Measurements from ENCODE around the gene TBC1D22A. TPM values are rescaled to one million over a fixed set of nuclear protein-coding genes. Genes with fewer than 3 reads are reported as not detected.

TBC1D22A gene
- total RNA-seq, 1 experiment from 2014 or later, result 20.9 TPM

GRCh38 chr22:47199261-47199978 lies 437.0 kb downstream of the TBC1D22A start:
- ChIA-PET POLR2A (no interaction called here), RAD21 (ENCODE audit: low non-redundant PET in 1 of 2, low total read pairs in 2 of 2, uncharacterized antibody in 2 of 2, unreplicated experiment in 2 of 2) (no interaction called here), CTCF (no interaction called here)
- Histone ChIP-seq H3K4me2 (ENCODE audit: low read length) (no peak overlapping the region), H3K4me3 (replicated peaks in 1 of 2; ENCODE audit: low read depth in 1 of 2, low read length in 2 of 2) (no peak overlapping the region), H3K4me1 (ENCODE audit: control insufficient read depth in 1 of 2, insufficient read depth in 2 of 2, low read length in 2 of 2) (peaks cover 0 to 5% of the 10 kb centered on the region in 2 experiments; a peak in 2 of 4 replicates), H3K9me2 (ENCODE audit: insufficient read depth) (no peaks in the 10 kb centered on the region), H3K79me2 (ENCODE audit: insufficient read depth, low read length) (no peaks in the 10 kb centered on the region), H3K27me3 (ENCODE audit: insufficient read depth, low read length) (no peaks in the 10 kb centered on the region), H4K20me1 (ENCODE audit: insufficient read depth) (no peaks in the 10 kb centered on the region), H3K36me3 (ENCODE audit: control insufficient read depth in 1 of 2, insufficient read depth in 2 of 2, low read length in 2 of 2) (no peaks in the 10 kb centered on the region), H3K27ac (ENCODE audit: low read depth, low read length) (no peak overlapping the region), H3K9ac (ENCODE audit: low read length) (no peak overlapping the region), H3K9me3 (ENCODE audit: control insufficient read depth in 1 of 2, insufficient read depth in 1 of 2, low read depth in 1 of 2, low read length in 2 of 2) (no peaks in the 10 kb centered on the region), H2AFZ (ENCODE audit: low read depth, low read length, poor library complexity, severe bottlenecking) (no peak overlapping the region)
- TF ChIP-seq REST (IDR thresholded peaks at IDR 0.05; ENCODE audit: low read depth) (no peak), POLR2AphosphoS5 (IDR thresholded peaks at IDR 0.05; ENCODE audit: low read depth, low read length) (no peak), ZFX (IDR thresholded peaks at IDR 0.05) (no peak), CTCF (IDR thresholded peaks at IDR 0.05 in 2 of 3, conservative IDR thresholded peaks at IDR 0.05 in 1 of 3; ENCODE audit: borderline replicate concordance in 1 of 3, insufficient read depth in 1 of 3, low read depth in 2 of 3, low read length in 2 of 3) (0 out of 6 replicates have a peak, but pooled peaks of 2 of the 3 experiments have one; percentile 17 to 18), EZH2 (IDR thresholded peaks at IDR 0.05) (no peak), ATF3 (IDR thresholded peaks at IDR 0.05) (no peak), FOSL1 (IDR thresholded peaks at IDR 0.05; ENCODE audit: low read depth) (no peak), ELF1 (IDR thresholded peaks at IDR 0.05; ENCODE audit: borderline replicate concordance, low read depth) (no peak), RAD21 (IDR thresholded peaks at IDR 0.05; ENCODE audit: low read depth) (0 out of 2 replicates have a peak, but pooled peaks have one; percentile 7)
- intact Hi-C loops (cut with micrococcal nuclease), result no loop called here
- DNase-seq (ENCODE audit: low read depth, low spot score) (no peak), ATAC-seq (no peak; the same call in 1 of the 2 replicates)
- no TSS peak for BruUV-seq (replicated peaks)
